ENCODE data around the gene TTC1.
"Not testable (repeated sequence)": the region's sequence is repeated elsewhere in the genome, so short reads cannot be mapped to it uniquely, and the experiment has no call there.

Gene TTC1

DNA sequence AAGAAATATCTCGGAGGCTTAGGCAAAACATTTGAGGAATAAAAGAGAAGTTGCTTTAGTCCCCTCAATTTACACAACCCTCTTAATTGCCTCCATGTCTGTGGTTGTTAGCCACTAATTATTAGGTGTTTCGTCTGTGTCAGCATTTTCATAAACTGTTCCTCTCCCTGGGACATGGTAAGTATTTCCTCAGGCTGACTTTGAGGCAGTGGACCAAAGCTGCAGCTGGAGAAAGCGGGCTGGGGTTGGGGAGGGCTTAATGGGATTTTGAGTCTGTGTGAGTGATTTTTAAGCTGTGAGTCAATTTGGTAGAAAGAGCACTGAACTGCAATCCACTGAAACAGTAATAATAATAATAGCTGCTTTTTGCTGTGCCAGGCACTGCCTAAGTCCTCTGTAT is 13.0 kb upstream of the TTC1 start:
- no peak for DNase-seq (ENCODE audit: low read depth)

GRCh38 chr5:160001457-160001856 is 7.5 kb upstream of the TTC1 start:
- DNase-seq (ENCODE audit: low read depth), result no peak

DNA sequence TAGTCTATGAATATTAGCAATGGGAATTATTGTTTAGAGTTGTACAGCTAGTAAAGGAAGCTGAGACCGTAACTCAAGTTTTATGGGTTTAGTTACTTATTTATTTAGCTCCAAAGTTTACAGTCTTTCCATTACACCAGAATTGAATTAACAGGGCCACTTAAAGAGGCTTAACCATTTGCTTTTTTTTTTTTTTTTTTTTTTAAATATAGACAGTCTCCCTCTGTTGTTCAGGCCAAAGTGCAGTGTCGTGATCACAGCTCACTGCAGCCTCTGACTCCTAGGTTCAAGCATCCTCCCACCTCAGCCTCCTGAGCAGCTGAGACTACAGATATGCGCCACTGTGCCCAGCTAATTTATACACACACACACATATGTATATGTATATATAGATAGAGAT is 1.4 kb upstream of the TTC1 start:
- DNase-seq (ENCODE audit: low read depth), result no peak

- DNase-seq (ENCODE audit: low read depth), result not testable (repeated sequence)
These were observed 436 bp upstream of the TTC1 start for GRCh38 chr5:160008529-160008876.

- DNase-seq (ENCODE audit: low read depth), result no peak
These were observed 651 bp downstream of the TTC1 start for GRCh38 chr5:160009591-160009989.

- no peak for DNase-seq (ENCODE audit: low read depth)
These were observed 2.5 kb downstream of the TTC1 start for GRCh38 chr5:160011471-160011870.

DNA sequence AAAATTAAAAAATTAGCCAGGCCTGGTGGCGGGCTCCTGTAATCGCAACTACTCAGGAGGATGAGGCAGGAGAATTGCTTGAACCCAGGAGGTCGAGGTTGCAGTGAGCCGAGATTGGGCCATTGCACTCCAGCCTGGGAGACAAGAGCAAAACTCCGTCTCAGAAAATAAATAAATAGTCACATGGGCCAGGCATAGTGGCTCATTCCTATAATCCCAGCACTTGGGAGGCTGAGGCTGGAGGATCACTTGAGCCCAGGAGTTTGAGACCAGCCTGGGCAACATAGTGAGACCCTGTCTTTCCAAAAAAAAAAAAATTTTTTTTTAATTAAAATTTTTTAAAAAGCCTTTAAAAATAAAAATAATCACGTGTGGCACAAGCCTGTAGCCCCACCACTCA is 5.3 kb downstream of the TTC1 start:
- DNase-seq (ENCODE audit: low read depth), result not testable (repeated sequence)

DNA sequence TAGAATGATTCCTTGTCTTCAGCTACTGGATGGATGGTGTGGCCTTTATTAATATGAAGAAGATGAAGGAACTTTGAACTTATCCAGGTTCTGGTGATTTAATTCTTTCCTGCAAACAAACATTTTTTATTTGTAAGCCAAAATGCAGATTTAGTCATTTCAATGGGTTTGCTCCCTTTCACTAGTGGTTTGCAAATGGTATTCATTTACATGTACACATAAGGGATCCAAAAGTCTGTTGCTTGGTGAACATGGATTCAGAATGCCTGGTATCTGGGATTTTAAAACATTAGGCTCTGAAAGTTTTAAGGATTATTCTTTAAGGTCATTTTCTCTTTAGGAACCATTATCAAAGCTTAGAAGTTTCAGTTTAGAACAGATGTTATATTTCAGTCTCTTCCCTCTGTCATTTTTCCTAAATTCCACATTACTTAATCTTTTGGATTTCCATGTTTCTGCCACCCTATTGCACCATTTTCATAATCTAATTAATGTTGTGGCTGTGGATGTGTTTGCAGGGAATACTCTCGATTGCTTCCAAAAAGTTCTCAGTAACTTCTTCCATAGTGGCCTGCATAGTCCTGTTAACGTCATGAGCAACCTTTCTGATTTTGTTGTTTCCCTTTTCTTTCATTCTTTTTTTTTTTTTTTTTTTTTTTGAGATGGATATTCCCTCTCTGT is 10.1 kb downstream of the TTC1 start:
- DNase-seq (ENCODE audit: low read depth), result no peak

GRCh38 chr5:160020266-160020770 is 11.4 kb downstream of the TTC1 start:
- DNase-seq (ENCODE audit: low read depth), result no peak

DNA sequence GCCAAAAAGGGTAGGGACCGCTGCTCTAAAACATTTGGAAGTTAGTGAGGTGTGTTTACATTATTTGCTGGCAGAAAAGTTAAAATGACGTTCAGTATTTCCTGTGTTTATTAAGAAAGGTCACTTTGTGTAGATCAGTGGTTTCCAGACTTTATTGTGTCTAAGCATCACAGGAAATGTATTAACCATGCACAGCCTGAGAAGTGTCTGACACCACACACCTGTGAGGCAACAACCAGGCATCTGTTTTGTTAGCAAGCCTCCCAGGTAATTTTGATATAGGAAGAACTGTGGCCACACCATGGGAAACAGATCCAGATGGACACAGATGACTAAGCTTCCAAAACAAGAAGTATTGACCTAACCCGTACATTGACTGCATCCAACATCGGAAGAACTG is 12.0 kb downstream of the TTC1 start:
- DNase-seq (ENCODE audit: low read depth), result no peak

DNA sequence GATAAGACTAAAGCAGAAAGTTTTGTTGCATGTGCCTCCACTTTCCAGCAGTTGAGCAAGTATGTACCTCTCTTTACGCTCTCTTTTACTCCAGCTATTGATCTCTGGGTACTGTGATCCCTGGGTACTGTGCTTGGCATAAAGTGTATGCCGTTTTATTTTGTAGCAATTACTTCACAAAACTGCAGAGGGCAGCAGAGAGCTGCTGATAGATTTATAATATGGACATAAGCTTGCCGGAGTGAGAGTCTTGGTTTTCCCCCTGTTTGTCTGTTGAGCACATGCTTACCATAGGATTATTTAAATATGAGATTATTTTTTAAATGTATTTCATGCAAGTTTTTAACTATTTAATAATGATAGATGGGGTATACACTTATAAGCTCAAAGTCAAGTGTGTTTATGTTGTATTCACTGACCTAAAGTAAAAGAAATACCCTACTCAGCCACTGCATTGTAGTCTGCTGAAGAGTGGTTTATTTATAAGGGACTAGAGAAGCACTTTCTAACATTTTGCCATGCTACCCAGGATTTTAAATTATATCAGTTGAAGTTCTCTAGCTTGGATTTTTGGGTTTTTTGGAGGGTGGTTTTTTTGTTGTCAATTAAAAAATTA is 13.0 kb downstream of the TTC1 start:
- peak; percentile 30 for DNase-seq (ENCODE audit: low read depth)

DNA sequence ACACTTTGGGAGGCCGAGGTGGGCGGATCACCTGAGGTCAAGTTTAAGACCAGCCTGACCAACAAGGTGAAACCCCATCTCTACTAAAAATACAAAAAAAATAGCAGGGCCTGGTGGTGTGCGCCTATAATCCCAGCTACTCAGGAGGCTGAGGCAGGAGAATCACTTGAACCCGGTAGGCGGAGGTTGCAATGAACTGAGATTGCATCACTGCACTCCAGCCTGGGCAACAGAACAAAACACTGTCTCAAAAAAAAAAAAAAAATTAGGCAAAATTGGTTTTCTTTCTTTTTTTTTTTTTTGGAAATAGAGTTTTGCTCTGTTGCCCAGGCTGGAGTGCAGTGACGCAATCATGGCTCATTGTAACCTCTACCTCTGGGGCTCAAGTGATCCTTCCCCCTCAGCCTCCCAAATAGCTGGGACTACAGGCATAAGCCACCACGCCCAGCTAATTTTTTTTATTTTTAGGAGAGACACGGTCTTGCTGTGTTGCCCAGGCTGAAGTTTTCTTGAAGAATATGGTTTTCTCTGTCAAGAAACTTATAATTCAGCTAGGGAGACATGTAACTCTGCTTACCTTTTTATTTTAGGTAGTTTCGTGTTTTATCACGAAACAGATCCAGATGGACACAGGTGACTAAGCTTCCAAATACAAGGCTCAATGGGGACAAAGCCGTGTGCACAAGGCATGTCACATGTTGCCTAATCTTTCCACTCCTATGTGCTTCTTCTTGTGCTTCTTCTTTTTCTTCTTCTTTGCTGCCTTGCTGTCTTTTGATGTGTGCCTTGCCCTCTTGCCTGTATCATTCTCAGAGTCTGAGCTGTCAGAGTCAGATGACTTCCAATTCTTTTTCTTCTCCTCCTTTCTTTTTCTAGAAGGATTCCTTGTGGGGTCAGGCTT is 14.3 kb downstream of the TTC1 start:
- no peak for DNase-seq (ENCODE audit: low read depth)

GRCh38 chr5:160023908-160024630 is 15.1 kb downstream of the TTC1 start:
- no peak for DNase-seq (ENCODE audit: low read depth)

- no peak for DNase-seq (ENCODE audit: low read depth)
These were observed 20.1 kb downstream of the TTC1 start for GRCh38 chr5:160029004-160029403.

DNA sequence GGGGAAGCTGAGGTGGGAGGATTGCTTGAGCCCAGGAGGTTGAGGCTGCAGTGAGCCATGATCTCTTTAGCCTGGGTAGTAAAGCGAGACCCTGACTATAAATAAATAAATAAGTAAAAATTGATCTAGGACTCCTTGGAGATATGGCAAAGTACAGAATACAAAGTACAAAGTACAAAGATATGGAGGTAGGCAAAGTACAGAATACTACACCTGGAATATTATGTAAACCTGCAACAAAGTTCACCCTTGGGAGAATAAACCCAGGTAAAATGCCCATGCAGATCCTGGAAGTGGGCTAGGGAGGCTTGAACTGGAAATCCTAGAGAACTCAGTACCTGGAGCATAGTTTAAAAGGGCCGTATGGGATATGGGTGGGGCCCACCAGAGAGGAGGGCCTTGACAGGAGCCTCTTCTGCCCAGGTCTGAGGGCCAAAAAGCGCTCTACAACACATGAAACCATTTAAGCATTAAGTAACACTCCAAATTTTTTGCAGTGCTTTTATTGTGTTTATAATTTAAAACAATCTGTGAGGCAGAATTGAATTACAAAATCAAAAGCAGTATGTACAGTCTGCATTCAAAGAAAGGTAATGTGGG is 20.7 kb downstream of the TTC1 start:
- no peak for DNase-seq (ENCODE audit: low read depth)

DNA sequence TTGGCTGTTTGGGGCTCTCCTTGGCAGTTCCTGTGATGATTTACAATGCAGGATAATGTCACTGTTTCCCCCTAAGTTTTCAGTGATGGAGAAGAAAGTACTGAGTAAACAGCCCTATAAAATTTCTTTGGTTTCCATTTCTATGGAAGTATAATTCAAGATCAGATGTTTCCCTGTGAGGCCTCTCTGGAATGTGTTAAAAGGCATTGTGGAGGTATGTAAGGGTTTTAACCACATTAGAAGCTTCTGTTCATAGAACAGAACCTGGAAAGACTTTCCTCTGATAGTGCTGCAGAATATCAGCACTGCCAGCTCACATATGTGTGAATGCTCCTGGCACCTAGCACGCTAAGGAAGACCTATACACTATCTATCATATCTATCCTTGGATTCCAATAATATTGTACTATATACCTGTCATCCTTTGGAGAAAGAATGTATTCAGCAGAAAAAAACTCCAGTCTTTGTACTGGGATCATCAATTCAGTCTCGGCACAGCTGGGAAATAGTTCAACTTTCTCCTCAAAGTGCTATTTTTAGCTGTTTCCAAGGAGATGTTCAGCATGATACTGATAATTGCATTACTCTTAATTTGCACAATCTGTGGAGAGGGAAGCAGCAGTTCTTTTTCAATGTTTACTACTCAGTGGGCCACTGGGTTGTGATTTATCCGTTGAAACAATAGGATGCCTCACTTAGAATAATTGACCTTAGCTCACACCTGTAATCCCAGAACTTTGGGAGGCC is 21.9 kb downstream of the TTC1 start:
- DNase-seq (ENCODE audit: low read depth), result no peak

DNA sequence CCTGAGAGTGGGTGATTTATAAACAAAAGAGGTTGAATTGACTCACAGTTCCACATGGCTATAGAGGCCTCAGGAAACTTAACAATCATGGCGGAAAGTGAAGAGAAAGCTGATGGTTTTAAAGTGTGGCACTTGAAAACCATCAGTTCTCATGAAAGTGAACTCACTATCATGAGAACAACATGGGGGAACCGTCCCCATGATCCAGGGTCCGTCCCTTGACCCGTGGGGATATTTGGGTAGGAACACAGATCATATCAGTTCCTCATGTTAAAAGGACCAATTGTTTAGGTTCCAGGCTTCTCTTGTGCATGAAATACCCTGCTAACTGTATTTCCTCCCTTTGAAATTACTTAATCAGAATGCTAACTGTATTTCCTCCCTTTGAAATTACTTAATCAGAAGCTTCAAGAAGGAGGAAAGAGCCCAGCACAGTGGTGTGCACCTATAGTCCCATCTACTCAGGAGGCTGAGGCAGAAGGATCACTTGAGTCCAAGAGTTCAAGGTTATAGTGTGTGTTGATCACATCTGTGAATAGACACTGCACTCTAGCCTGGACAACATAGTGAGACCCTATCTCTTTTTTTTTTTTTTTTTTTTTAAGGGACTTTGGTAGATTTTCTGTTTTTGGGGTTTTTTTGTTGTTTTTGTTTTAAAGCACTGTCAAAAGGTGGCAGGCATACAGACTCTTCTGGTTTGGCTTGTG is 24.8 kb downstream of the TTC1 start:
- no peak for DNase-seq (ENCODE audit: low read depth)

DNA sequence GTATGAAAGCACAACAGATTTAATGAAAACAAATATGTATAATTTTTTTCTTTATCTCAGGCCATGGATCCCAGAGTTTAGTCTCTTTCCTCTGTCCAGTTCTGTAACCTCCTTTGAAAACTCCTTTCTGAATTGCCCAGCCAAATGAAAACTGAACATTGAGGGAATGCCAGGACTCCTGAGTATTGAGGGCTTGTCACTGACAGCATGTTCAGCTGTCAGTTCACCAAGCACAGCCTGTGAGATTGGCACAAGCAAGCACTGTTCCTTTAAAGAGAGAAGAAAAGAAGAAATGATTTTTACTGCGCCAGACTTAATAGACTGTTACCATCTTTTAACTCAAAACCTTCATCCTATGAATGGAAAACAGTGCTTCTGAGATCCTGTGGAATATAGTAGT is 27.3 kb downstream of the TTC1 start:
- no peak for DNase-seq (ENCODE audit: low read depth)

DNA sequence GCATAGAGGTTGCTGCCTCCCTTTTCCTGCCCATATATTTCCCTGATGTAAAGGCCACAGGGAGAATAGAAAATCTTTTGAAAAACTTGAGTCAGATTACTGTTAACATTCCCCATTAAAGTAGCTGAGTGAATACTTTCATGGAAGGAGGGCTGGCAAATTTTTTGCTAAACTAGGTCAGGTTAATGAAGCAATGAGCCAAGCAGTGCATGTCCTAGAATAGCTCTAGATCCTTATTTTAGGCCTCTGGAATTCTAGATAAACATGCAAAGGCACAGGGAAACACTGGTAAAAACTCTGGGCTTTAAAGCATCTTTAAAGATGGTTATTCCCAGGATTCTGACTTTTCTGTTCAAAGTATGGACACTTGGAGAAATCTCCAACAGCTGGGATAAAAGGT is 27.9 kb downstream of the TTC1 start:
- no peak for DNase-seq (ENCODE audit: low read depth)

DNA sequence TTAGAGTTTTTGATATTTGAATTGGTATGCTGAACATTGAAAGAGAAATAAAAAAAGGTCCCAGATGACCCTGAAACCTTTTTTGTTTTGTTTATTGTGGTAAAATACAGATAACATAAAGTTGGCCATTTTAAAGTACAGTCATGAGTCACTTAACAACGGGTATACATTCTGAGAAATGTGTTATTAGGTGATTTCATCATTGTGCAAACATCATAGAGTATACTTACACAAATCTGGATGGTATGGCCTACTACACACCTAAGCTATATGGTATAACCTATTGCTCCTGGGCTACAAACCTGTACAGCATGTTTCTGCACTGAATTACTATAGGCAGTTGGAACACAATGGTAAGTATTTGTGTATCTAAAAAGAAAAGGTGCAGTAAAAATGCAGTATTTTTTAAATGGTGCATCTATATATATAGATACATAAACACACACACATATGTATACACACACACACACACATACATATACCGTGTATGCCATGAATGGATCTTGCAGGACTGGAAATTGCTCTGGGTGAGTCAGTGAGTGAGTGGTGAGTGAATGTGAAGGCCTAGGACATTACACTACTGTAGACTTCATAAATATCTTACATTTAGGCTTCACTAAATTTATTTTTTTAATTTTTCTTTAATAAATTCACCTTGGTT is 31.0 kb downstream of the TTC1 start:
- no peak for DNase-seq (ENCODE audit: low read depth)

Measured in T-helper 22 cell (primary cell).